HG02798 (cell line): ENCODE results near the gene GPR146.
"Not testable (repeated sequence)": the region's sequence is repeated elsewhere in the genome, so short reads cannot be mapped to it uniquely, and the experiment has no call there.

Source experiments
- ATAC-seq: cut with Tn5 transposase; IDR thresholded peaks from one replicate; pipeline ENCODE4 v1.9.1; 2021; ENCODE audit warnings: mild to moderate bottlenecking; ENCODE audit not compliant: unreplicated experiment, poor library complexity

The GPR146 gene, protein sequence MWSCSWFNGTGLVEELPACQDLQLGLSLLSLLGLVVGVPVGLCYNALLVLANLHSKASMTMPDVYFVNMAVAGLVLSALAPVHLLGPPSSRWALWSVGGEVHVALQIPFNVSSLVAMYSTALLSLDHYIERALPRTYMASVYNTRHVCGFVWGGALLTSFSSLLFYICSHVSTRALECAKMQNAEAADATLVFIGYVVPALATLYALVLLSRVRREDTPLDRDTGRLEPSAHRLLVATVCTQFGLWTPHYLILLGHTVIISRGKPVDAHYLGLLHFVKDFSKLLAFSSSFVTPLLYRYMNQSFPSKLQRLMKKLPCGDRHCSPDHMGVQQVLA

DNA sequence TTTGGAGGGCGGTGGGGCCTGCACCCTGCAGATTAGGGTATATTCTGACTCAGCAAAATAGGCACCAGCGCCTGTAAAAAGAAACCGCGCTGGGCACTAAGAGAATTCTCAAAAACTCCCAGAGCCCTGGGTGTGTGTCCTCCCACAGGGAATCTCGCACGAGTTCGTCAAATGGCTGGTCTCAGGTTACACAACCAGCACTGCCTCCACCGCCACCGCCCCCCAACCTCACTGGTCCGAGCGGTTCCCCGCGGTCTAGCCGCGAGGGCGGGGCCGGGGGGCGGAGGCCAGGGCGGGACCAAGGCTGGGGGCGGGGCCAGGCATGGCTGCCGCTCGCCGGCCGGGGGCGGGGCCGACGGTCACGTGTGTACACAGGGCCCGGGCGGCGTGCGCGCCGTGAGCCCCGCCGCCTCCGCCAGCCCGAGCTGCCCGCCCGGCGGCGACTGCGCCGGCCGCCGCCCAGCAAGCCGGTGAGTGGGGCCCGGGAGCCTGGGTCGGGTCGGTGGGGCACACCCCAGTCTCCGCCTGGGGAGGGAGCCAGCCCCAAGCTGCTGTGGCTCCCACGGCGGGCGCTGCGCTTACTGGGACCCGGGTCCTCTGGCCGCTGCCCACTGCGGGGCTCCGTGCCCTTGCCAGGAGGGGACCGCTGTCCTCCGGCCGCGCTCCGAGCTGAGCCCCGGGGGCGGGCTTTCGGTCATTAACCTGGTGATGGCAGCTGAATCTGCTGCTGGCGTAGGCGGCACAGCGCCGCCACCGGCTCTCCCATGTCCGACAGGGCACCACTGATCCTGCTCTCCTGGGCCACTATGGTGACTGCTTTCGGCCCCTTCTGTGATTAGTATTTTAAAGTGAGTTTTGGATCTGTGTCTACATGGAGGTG lies at the start of gene GPR146:
TSS of gene GPR146 (plus strand) at position 358 of the 880 bp plus-strand sequence. CDS start 12,970 bp downstream, outside the sequence.
- ATAC-seq: peak; percentile 91

DNA sequence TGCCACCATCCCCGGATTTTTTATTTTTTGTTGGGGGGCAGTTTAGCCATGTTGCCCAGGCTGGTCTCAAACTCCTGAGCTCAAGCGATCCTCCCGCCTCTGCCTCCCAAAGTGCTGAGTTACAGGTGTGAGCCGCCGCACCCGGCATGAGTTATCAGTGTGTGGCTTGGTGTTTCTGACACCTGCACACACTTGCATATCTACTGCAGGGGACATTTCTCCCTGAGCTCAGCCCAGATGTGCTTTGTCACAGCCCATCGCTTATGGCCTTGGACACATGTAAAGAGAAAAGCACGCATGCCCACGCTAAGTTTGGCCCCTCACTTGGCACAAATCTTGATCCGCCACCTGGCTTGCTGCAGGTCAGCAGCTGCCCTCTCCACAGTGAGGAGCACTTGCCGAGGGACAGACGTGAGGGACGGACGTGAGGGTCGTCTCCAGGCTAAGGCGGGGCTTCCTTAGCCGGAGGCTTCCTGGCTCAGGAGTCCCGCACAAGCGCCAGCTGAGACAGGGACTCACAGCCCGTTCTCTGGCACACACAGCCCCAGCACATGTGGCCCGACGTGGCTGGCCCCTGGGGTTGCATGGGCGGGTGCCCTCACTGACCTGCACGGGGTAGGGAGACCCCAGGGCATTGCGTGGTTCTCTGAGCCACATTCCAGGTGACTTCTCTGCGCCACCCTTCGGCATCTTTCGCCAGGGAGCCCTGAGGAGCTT lies 49.6 kb upstream of the GPR146 start:
- ATAC-seq: no peak

DNA sequence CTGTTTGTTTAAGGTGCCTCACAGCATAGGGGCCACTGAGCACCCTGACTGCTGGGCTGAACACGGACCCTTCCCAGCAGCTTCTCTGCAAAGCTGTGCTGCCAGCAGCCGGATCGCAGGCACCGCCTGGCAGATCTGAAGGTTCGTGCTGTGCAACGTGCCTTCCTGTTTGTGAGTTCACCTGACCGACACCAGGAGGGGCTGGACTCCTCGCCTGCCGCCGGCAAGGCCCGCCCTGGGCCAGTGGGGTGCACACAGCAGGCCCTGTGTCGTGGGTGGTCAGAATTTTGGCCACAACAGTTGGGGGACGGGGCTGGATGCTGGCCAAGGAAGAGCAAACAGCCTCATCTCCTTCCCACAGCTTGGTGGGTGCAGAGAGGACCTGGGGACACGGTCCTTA lies 48.8 kb upstream of the GPR146 start:
- ATAC-seq: no peak

DNA sequence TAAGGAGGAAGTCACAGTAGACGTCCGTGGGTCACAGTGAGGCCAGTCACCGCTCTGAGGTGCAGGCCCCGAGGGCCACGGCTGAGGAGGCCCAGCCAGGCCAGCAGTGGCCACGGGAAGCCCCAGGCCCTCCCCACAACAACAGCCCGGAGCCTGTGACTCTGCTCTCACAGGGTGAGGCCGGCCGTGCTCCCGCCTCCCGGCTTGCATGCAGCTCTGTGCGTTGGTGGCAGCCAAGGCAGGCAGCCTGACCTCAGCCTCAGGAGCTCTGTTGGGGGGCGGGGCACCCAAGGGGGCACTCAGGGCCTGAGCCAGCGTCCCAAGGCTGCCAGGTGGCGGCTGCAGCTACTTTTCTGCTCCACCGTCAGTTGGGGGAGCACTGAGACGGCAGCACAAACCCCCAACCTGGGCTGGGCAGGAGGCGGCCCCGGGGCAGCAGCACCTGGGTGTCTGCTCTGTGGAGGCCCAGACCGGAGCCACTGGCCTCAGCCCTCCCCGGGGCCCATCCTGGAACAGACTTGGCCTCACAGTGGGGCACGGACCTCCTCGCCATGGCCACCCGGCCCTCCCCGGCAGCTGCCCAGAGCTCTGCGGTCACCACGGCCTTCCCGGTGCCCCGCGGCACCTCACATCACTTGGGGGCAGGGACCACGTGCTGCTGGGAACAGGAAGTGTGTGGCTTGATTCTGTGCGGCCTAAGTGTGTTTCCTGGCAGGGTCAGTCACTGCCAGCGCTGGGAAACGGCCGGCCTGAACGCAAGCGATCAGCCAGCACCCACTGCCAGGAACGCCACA lies 48.1 kb upstream of the GPR146 start:
- no peak for ATAC-seq

DNA sequence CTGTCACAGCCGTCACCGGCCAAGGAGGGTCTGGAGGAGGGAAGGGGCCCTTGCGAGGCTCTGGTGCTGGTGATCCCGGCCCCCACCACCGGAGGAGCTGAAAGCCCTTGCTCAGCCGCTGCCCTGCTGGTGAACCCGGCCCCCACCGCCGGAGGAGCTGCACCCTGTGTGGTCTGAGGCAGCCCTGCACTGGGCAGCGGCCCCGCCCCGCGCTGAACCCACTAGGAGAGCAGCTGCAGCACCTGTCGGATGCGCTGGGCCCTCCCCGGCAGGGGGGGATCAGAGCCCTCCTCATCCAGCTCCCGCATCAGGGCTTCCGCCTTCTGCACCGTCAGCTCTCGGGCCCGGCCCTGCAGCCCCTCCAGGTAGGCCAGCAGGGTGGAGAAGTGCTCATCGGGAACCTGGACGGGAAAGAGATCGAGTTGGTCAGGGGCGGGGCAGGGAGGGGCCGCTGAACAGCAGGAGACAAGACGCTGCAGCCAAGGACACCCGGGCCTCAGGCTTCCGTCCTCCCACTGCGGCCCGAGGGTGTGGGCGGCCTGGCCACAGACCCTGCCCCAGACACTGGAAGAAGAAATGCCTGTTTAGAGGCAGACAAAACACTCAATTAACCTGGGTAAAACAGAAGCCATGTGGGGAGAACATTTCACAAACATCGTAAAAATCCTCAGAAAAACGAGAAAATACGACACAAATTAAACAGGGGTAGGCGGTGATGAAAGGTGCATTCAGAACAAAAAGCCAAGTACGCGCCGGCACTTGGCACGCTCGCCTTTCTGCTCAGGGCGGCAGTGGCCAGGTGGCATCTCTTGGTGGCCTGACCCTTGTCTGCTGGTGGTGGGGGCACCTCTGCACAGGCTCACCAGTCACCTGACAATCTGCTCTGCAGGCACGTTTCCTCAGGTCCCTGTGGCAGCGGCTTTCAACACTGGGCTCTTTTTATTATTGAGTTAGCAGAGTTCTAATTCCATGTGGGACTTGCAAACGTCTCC lies 46.6 kb upstream of the GPR146 start:
- no peak for ATAC-seq

DNA sequence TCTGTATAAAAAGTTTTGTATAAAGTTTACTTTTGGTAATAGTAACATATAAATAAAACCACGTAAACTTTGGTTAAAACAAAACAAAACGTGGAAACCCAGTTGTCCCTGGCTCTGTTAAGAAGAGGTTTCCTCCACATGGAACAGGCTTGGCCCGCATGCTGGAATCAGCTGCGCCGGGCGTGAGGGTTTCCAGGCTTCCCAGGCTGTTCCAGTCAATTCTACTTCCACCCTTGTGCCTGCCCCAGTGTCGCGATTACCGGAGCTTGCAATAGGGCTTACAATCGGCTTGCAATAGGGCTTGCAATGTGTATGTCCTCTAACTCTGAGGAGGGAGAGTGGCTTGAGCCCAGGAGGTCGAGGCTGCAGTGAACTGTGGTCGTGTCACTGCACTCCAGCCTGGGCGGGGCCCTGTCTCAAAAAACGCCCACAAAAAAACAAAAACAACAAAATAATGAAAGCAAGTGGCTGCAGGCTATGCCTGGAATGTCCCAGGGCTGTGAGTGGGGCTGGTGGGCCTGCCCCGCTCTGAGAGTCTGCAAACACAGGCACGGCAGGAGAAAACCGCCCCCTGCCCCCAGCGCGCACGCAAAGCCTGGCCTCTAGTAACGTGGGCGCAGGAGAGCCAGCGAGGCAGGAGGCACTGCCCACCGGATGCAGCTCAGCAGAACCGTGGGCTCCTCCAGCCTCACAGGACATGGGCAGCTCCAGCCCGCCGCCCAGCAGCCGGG lies 45.0 kb upstream of the GPR146 start:
- no peak for ATAC-seq

DNA sequence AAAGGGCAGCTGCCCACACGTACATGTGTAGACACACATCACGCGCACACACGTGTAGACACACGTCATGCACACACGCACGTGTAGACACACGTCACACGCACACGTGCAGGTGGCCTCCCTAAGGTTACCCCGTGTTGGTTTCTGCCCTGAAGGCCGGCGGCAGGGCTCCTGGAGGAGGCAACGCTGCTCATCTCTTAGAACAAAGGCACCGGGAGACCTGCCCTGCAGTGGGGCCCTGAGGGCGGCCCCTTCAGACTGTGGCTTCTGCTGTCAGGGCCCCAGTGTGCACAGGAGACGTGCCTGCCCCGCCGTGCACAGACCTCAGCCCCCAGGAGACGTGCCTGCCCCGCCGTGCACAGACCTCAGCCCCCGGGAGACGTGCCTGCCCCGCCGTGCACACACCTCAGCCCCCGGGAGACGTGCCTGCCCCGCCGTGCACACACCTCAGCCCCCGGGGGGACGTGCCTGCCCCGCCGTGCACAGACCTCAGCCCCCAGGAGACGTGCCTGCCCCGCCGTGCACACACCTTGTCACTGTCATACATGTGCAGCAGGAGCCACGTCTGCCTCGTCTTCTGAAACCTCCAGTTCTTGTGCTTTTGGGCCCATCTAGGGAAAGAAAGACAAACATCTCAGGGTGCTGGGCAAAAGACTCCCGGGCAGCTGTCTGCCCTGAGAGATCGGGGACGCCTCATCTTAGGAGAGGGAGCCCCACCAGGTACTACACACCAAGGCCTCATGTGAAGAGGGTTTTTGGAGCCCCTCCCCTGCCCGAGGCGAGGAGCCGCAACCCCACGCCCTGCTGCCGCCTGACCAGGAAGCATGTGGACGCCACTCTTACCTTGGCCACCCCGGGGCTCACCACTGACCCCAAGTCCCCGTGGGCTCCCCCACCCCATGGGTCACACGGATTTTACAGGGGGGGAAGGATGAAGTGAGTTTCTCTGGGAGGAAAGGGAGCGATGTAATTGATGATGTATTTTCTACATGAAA lies 44.1 kb upstream of the GPR146 start:
- ATAC-seq: no peak

DNA sequence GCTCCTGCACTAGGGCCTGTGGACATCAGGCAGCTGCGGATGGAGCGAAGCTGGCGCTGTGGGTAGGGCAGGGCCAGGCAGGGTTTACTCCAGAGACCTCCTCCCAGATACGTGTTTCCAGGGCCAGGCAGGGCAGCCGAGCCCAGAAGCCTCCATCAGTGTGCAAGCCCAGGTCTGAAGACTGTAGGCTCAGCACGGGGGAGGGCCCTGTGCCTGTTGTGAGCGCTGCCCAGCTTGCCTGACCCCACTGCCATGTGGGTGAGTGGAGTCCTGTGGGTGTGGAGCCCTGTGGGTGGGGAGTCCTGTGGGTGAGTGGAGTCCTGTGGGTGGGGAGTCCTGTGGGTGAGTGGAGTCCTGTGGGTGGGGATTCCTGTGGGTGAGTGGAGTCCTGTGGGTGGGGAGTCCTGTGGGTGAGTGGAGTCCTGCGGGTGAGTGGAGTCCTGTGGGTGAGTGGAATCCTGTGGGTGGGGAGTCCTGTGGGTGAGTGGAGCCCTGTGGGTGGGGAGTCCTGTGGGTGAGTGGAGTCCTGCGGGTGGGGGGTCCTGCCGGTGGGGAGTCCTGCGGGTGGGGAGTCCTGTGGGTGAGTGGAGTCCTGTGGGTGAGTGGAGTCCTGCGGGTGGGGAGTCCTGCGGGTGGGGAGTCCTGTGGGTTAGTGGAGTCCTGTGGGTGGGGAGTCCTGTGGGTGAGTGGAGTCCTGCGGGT lies 43.1 kb upstream of the GPR146 start:
- not testable (repeated sequence) for ATAC-seq

DNA sequence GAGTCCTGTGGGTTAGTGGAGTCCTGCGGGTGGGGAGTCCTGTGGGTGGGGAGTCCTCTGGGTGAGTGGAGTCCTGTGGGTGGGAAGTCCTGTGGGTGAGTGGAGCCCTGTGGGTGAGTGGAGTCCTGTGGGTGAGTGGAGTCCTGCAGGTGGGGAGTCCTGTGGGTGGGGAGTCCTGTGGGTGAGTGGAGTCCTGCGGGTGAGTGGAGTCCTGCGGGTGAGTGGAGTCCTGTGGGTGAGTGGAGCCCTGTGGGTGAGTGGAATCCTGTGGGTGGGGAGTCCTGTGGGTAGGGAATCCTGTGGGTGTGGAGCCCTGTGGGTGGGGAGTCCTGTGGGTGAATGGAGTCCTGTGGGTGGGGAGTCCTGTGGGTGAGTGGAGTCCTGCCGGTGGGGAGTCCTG lies 42.3 kb upstream of the GPR146 start:
- not testable (repeated sequence) for ATAC-seq

DNA sequence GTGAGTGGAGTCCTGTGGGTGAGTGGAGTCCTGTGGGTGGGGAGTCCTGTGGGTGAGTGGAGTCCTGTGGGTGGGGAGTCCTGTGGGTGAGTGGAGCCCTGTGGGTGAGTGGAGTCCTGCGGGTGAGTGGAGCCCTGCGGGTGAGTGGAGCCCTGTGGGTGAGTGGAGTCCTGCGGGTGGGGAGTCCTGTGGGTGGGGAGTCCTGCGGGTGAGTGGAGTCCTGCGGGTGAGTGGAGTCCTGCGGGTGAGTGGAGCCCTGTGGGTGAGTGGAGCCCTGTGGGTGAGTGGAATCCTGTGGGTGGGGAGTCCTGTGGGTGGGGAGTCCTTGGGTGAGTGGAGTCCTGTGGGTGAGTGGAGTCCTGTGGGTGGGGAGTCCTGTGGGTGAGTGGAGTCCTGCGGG lies 41.9 kb upstream of the GPR146 start:
- not testable (repeated sequence) for ATAC-seq

DNA sequence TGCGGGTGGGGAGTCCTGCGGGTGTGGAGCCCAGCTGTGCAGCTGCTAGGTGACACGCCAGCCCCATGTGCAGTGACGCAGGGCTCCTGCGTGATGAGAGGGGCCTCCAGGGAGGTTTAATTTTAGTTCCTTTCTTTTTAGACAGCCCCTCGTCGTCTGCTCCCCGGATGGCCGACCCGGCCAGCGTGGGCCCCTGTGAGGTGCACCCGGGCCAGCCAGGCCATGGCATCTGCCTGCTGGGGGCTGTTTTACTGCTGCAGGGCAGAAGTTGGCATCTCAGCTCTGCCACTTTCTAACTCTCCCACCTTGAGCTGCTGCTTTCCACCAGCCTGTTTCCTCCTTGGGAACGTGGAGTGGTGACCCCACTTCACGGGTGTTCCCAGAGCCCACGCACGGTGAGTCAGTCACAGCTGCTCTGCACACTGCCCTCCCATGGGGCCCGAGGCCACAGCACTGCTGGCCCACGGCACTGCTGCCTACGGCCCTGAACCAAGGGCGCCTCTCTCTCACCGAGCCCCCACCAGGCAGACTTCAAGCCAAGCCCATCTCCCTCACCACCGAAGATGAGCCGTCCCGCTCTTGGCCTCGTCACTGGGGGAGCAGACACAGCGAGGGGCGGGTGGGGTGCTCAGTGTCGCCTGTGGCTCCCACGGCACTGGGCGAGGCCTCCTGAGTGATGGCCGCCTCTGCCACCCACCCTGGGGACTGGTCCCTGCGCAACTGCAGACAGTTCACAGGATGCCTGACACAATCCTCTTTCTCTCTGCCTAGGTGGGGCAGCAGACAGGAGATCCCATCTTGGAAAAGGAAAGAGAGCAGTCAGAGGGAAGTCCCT lies 40.1 kb upstream of the GPR146 start:
- ATAC-seq: no peak

DNA sequence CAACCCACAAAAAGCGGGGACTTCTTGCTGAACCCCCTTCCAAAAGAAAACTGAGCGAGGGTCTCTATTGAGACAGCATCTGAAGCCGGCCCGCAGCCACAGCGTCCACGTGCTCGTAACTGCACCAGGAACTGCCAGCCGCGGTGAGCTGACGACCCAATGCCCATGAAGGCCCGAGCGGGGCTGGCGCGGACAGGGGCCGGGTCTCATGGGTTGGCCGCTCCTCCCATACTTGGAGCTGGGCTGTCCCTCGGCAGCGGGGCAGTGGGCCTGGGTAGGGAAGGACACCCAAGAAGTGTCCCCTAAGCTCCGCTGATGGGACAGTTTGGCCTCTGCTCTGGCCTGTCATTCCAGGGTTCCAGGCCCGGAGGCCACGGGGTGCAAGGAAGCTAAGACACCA lies 39.0 kb upstream of the GPR146 start:
- ATAC-seq: no peak

DNA sequence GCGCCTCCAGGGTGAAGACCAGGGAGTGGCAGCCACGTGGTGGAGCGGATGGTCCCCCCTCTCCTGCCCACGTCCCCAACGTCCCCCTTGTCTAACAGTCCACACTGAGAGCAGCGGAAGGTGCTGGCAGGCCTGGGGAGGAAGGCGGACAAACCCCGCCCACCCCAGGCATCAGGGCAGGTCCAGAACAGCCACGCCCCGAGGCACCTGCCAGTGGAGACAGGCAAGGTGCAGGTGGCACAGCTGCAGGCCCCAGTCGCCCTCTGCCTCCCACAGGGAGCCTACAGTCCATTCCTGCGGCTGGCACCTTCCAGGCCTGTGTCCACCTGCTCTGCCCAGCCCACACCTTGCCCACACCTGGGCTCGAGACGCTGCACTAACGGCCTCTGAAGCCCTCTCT lies 36.4 kb upstream of the GPR146 start:
- ATAC-seq: no peak

DNA sequence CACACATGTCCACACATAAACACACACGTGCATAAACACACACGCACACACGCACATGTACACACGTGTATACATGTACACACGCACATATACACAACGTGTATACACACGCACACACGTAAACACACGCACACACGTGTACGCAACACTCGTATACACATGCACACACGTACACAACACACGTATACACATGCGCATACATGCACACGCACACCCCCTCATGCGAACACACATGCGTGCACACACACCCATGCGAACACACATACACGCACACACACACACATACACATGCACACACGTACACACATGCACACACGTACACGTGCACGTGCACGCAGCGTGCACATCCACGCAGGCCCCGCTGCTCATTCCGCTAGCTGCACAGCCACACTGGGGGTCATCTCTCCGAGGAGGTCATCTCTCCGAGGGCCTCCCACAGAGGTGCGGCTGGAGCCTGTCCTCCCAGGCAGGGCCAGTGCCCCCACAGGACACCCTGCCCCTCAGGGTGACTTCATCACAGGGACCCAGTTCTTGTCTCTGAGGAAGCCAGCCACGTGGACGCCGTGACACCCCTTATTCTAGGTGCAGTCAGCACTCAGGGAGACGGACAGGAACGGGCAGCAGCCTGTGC lies 35.5 kb upstream of the GPR146 start:
- no peak for ATAC-seq

DNA sequence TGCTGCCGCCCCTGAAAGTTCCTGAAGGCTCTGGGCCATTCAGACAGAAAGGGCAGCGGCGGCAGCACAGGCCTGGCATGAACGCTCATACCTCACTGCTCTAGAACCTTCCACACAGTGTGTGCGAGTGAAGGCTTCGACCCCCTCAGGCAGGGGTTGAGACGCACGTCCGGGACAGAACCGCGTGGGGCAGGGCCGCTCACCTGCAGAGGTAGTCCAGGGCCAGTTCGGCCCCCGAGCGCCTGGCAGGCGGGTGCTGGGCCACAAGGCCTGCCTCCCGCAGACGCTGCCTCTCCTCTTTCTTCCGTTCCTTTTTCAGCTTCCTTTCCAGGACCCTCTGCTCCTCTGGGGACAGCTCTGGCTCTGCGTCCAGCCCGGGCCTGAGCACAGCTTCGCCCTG lies 34.6 kb upstream of the GPR146 start:
- ATAC-seq: no peak
